Activated T-cell treated with anti-CD3 and anti-CD28 coated beads for 1 hour (primary cell): ENCODE data around the gene VCP.

ENCODE experiments used
- DNase-seq: peaks from one replicate; pipeline ENCODE4 v3.0.0-alpha.2; 2020; ENCODE audit warnings: low read depth

VCP gene

DNA sequence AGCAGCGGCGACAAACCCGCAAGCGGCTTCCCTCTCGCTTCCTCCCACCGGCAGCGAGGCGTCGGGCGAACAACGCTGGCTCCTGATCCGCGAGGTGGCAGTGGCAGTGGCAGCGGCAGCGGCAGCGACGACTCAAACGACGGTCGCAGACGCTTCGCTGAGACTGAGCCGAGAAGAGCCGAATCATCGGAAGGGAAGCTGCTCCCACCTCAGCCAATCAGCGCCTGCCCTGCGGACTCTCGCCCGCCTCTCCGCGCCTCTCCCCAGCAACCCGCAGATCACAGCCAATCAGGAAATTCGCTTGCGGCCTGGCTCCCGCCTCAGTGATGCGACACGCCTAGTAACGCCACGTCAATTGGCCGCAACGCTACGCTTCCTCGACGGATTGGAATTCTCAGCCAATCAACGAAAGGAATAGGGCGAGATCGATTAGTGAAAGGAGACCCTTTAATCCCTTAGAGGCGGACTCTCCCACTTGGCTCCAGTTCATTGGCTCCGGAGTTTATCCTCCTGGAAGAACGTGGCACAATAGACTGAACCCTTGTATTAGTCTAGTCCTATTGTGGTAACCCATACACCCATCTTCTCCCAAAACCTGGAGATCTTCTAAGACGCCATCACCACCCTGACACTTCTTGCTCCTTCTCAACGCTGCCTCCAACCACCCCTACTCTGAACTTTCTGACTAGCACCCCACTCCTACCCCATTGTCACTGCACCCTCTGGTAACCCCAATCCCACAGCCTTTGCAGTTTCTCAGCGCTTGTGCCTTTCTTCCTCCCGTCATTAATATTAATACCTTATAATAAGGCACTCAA, at the start of gene VCP:
TSS of gene VCP (minus strand) at position 165 of the 818 bp plus-strand sequence. CDS start 272 bp downstream, outside the sequence.
- DNase-seq: peak; percentile 90

DNA sequence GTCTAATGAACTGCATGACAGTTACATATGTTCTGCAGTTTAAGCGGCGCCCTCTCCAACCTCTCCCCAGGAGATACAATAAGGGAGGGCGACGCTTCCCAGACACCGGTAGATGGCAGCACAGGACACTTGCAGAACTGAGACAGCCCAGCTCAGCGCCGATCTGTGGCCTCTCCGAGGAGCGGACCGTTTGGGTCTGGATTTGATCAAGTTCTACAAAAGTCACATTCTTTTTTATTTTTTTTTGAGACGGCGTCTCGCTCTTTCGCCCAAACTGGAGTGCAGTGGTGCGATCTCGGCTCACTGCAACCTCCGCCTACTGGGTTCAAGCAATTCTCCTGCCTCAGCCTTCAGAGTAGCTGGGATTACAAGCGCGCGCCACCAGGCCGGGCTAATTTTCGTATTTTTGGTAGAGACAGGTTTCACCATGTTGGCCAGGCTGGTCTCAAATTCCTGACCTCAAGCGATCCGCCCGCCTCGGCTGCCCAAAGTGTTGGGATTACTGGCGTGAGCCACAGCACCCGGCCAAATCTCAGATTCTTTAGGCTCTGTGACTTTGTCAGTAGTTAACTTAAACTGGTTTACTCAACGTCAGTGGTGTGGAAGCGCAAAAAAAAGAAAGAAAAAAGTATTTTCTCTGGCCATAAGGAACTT, 44.6 kb upstream of the VCP start:
- peak; percentile 82 for DNase-seq

DNA sequence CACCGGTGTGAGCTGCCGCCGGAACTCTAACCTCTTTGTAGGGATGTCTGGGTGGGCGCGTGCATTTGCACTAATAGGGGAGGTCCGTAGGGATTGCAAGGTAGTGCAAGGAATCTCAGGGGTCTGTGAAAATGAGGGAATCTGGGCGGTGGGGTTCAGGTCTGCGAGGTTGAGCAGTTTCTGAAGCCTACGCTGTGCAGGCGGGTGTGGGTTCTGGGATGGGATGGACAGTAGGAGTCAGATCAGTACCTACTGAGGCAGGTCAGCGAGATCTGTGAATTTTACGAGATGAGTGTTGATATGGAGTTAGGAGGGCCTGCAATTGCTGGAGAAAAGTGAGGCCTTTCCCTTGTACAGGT, 44.1 kb upstream of the VCP start:
- DNase-seq: no peak

DNA sequence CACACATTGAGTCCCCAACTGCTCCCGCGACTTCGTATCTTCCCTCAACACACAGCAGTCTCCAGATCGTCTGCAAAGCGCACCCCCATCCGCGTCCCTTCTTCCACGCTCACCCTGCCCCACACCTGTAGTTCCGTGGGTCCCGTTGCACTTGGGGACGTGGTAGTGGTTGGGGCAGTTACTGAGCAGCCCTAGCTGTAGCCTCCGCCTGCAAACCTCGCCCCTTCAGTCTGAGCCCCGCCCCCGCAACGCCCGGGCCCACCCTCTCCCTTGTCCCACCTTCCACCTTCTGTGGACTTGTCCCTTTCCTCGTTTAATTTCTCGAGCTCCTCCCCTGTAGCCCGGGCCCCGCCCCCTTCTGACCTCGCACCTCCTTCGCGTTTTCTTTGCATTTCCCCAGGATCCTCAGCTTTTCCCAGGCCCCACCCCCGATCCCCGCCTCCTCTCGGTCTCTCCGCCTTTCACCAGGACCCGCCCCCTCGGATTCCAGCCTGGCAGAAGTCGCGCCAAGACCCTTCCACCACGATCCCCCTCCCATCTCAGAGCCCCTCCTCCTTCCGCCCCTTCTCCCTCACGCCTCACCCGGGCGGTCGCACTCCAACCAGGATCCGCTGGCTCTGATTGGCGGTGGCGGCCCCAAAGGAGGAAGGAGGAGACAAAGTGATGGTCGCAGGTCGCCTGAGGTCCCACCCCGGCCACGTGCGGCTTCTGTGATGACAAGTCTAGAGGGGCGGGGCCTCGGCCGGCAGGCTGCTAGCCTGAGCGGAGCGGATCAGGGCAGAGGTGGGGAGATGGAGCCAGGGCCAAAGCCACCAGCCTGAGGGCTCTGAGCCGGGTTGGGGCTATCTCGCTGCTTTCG, 43.5 kb upstream of the VCP start, which contains the start of gene ATOSB:
TSS of gene ATOSB (minus strand) at position 183 of the 859 bp plus-strand sequence. CDS start 7,588 bp downstream, outside the sequence.
- DNase-seq: peak; percentile 87

DNA sequence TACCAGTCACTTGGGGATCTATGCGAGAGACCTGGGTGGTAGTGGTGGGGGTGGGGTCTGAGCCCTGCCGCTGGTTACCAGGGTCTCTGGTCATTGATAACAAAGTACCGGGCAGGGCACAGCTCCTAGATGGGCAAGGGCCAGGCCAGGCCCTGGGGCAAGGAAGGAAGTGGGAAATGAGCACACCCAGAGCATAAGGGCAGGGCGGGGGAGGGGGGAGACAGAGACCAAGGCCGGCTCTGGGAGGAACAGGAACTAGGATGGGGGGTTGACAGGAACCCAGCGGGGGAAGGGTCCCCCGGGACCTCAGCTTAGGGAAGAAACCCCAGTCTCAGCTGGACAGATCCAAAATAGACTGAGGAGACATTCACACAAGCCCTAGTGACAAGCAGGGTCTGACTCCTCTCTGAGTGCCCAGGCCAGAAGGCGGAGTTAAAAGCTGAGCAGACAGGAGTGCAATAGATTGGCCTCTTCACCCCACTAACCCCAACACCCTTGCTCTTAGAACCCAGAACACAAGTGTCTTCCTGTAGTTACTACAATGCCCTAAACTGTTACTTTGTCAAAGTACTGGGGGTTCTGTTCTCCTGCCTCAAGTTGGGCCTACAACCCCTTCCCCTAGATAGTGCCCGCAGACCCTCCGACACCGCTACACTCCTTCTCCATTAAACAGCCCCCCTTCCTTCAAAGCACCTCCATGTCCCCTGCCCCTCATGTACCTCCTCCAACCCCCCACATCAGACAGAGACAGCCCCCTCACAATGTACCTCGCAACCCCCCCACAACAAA, 42.6 kb upstream of the VCP start:
- DNase-seq: no peak

DNA sequence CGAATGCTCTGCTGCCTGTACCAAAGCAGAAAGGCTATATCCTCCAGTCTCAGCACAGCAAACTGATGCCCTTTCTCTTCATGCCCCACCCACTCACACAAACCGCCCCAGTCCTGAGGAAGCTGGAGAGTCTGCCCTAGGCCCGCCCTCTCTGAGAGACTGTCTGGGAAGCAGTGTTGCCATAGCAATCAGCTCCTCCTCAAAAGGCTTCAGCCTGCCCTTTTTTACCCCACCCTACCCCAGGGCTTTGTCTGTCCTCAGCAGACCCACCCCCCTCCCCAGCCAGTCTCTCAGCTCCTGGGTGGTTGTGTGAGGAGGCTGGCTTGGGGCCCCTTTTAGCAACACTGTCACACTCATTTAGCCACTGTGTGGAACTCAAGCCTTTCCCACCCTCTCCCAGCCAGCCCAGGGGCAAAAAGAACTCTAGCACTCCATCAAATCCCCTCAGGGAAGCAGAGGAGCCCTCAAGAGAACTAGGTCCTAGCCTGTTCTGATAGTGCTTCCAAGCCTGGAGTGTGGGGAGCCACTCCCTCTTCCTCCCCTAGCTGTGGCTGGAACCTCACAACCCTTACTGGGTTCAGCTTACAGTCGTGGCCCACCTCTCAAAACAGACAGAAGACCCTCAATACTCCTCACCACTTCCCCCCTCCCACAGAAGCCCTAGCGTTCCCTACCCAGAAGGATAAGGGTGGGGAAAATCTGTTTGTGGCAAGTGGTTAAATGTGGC, 41.9 kb upstream of the VCP start:
- peak; percentile 43 for DNase-seq

DNA sequence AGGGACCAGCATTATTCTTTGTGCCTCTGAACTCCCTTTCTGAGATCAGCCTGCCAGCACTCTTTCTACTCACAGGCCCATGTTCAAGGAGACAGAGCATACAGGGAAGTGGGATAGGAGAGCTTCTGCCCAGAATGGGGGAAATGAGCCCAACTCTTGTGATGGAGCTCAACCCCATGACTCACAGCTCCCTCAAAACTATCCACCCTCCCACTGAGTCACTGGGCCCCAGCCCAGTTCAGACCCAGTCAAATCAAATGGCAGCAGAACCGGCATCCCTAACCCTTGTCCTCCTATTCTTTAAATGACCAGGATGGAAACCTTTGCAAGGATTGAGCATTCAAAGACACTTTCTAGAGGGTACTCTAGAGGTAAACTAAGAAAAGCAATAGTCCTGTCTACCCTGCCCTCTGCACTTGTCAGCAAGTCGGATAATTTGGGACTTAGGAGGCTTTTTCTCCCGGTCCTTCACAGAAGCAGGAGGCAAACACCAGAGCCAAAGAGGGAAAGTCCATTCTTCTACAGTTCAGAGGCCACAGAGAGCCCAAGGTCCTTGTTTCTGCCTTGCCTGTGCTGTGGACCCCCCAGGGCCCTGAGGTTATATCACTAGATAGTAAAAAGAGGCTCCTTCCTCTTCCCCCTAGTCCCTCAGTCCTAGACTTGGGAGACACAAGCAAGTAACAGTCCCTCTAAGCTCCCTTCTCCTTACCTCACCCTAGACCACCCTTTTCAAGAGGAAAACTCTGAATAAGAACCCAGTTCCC, 40.0 kb upstream of the VCP start:
- DNase-seq: no peak

- peak; percentile 93 for DNase-seq
These were observed 38.8 kb upstream of the VCP start for GRCh38 chr9:35111001-35111933.

DNA sequence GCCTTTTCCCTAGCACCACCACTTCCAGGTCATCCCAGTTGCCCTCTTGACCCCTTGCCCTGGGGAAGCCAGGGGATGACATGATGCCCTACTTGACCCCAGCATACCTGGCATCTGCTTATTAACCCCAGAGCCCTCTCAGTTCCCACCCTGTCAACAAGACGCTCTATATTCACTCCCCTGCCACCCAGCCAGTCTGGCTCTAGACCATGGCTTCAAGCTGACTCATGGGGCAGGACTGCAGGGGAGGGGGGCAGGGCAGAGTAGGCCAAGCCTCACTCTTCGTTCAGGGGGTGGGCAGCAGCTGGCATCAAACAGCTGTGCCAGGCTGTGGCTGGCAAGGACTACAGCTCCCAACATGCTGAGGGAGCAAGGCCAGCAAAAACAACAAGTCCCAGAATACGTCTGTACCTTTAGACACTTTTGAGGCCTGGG, 37.9 kb upstream of the VCP start:
- no peak for DNase-seq

- DNase-seq: no peak
These were observed 36.6 kb upstream of the VCP start for GRCh38 chr9:35108946-35109575.

- no peak for DNase-seq
These were observed 36.0 kb upstream of the VCP start for GRCh38 chr9:35108461-35108860.

- no peak for DNase-seq
These were observed 35.2 kb upstream of the VCP start for GRCh38 chr9:35107297-35108290.

DNA sequence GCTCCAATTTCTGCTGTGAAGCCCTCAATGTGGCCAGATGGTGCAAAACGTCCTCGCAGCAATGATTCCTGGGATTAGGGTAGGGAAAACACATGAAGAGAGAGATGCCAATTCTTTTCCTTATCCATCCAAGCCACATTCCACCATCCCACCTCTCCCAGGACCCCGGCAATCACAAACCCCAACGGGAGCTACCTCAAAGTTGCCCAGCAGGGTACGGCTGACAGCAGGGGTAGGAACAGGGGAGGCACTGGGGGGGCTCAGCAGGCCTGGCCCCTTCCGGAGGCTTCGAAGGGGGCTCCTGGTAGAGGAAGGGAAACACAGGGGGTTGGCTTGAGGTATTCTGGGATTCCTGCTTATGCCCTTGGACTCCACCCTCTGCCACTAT, 33.9 kb upstream of the VCP start:
- no peak for DNase-seq

GRCh38 chr9:35105571-35106342, 33.3 kb upstream of the VCP start:
- DNase-seq: no peak

- no peak for DNase-seq
These were observed 32.7 kb upstream of the VCP start for GRCh38 chr9:35105126-35105525.

GRCh38 chr9:35104586-35104985, 32.2 kb upstream of the VCP start:
- no peak for DNase-seq
